Neural cell (in vitro differentiated cells): ENCODE results near the gene KIT. TPM values are rescaled to one million over a fixed set of nuclear protein-coding genes. Genes with fewer than 3 reads are reported as not detected.

Source experiments
- H2AFZ ChIP-seq: fragments of 200-600, 300-800 bp; sonication (generic), shearing (Covaris generic); 2 replicates; pipeline ENCODE4 v1.6.0; 2014; ENCODE audit warnings: low read depth, mild to moderate bottlenecking, antibody characterized with exemption, low read length, moderate library complexity
- H3F3A ChIP-seq: fragments of 200-600 bp; shearing (Covaris generic); 2 replicates; pipeline ENCODE4 v1.6.1; 2016; ENCODE audit warnings: mild to moderate bottlenecking, moderate library complexity, mixed read lengths, antibody characterized with exemption, low read length; ENCODE audit not compliant: insufficient read depth, poor library complexity, severe bottlenecking
- H3K27ac ChIP-seq: fragments of 200-600, 300-800 bp; sonication (generic), shearing (Covaris generic); 2 replicates; pipeline ENCODE4 v1.5.1; 2014; ENCODE audit warnings: mild to moderate bottlenecking, low read length, moderate library complexity
- H3K27me3 ChIP-seq: fragments of 300-800, 200-600 bp; sonication (generic), shearing (Covaris generic); 2 replicates; pipeline ENCODE4 v1.6.0; 2014; ENCODE audit warnings: mild to moderate bottlenecking, low read depth, low read length, moderate library complexity; ENCODE audit not compliant: insufficient read depth
- H3K36me3 ChIP-seq: fragments of 300-800, 200-600 bp; sonication (generic), shearing (Covaris generic); 2 replicates; pipeline ENCODE4 v1.5.1; 2014; ENCODE audit warnings: mild to moderate bottlenecking, antibody characterized with exemption, low read length, moderate library complexity; ENCODE audit not compliant: insufficient read depth
- H3K4me2 ChIP-seq: fragments of 300-800, 200-600 bp; sonication (generic), shearing (Covaris generic); 2 replicates; pipeline ENCODE4 v1.6.0; 2014; ENCODE audit warnings: mild to moderate bottlenecking, low read length
- H3K4me3 ChIP-seq: fragments of 300-800, 200-600 bp; sonication (generic), shearing (Covaris generic); 2 replicates; pipeline ENCODE4 v1.5.1; 2014; ENCODE audit warnings: mild to moderate bottlenecking, low read length, moderate library complexity
- H3K79me2 ChIP-seq: fragments of 200-600 bp; shearing (Covaris generic); replicated peaks from 2 replicates; pipeline ENCODE4 v1.6.0; 2014; ENCODE audit warnings: mild to moderate bottlenecking, low read length, moderate library complexity; ENCODE audit not compliant: insufficient read depth
- H3K9ac ChIP-seq: fragments of 300-800, 200-600 bp; sonication (generic), shearing (Covaris generic); 2 replicates; pipeline ENCODE4 v1.6.1; 2016; ENCODE audit warnings: mild to moderate bottlenecking, low read length, mixed read lengths
- H3K9me2 ChIP-seq: fragments of 200-600 bp; shearing (Covaris generic); 2 replicates; pipeline ENCODE4 v1.6.1; 2016; ENCODE audit warnings: mild to moderate bottlenecking, low read length, mixed read lengths; ENCODE audit not compliant: insufficient read depth
- H3K9me3 ChIP-seq: fragments of 200-600, 300-800 bp; sonication (generic), shearing (Covaris generic); 2 replicates; pipeline ENCODE4 v1.6.1; 2016; ENCODE audit warnings: mild to moderate bottlenecking, mixed run types, low read length, moderate library complexity, mixed read lengths
- H4K20me1 ChIP-seq: fragments of 200-600 bp; shearing (Covaris generic); 2 replicates; pipeline ENCODE4 v1.6.1; 2016; ENCODE audit warnings: mild to moderate bottlenecking, mixed run types; ENCODE audit not compliant: insufficient read depth
- CTCF ChIP-seq: fragments of 450-650 bp; IDR thresholded peaks from 2 replicates; pipeline ENCODE4 v1.5.1; 2014; ENCODE audit warnings: antibody characterized with exemption, mild to moderate bottlenecking, moderate library complexity; ENCODE audit not compliant: poor library complexity, severe bottlenecking
- EP300 ChIP-seq: fragments of 450-650 bp; conservative IDR thresholded peaks from 2 replicates; pipeline ENCODE4 v1.6.1; 2014; ENCODE audit warnings: antibody characterized with exemption, mild to moderate bottlenecking, moderate library complexity; ENCODE audit not compliant: poor library complexity, severe bottlenecking
- EZH2 ChIP-seq: fragments of 200-600, 300-800 bp; shearing (Covaris generic), sonication (generic); IDR thresholded peaks from 2 replicates; pipeline ENCODE4 v1.6.1; 2014; ENCODE audit warnings: antibody characterized with exemption, low read length, borderline replicate concordance, mild to moderate bottlenecking; ENCODE audit not compliant: insufficient read depth, poor library complexity, severe bottlenecking
- MXI1 ChIP-seq: fragments of 450-650 bp; conservative IDR thresholded peaks from 2 replicates; pipeline ENCODE4 v1.6.1; 2014; ENCODE audit warnings: antibody characterized with exemption, mild to moderate bottlenecking; ENCODE audit not compliant: poor library complexity, severe bottlenecking
- POLR2AphosphoS5 ChIP-seq: IDR thresholded peaks from 2 replicates; pipeline ENCODE4 v1.6.1; 2012
- RAD21 ChIP-seq: fragments of 450-650 bp; conservative IDR thresholded peaks from 2 replicates; pipeline ENCODE4 v1.6.1; 2014; ENCODE audit warnings: antibody characterized with exemption, mild to moderate bottlenecking, moderate library complexity
- SMC3 ChIP-seq: fragments of 450-650 bp; conservative IDR thresholded peaks from 2 replicates; pipeline ENCODE4 v1.6.1; 2014; ENCODE audit warnings: antibody characterized with exemption, mild to moderate bottlenecking, moderate library complexity; ENCODE audit not compliant: poor library complexity
- TAF1 ChIP-seq: IDR thresholded peaks from 2 replicates; pipeline ENCODE4 v1.6.1; 2012; ENCODE audit warnings: low read depth
- polyA plus RNA-seq: library from polyadenylated mRNA; depleted of rRNA; stranded (reverse); fragments of >200 nt; gene quantifications from 2 replicates; pipeline ENCODE4 v1.2.3, GENCODE V29; 2014
- TF ChIP-seq, protein P1 (sequence below): IDR thresholded peaks from 2 replicates; pipeline ENCODE4 v1.6.1; 2012; ENCODE audit warnings: borderline replicate concordance

KIT gene
- polyA plus RNA-seq, 1 donor from 2014 or later: 0.95 TPM

- H2AFZ ChIP-seq: no peak overlapping the region
- no peaks in the 10 kb centered on the region for H3K36me3 ChIP-seq
- H3K4me3 ChIP-seq: no peak overlapping the region
- no peaks in the 10 kb centered on the region for H3K79me2 ChIP-seq
- H3K9me3 ChIP-seq: no peaks in the 10 kb centered on the region
- no peaks in the 10 kb centered on the region for H4K20me1 ChIP-seq
- no peak overlapping the region for H3K27ac ChIP-seq
- H3K9me2 ChIP-seq: no peaks in the 10 kb centered on the region
- no peaks in the 10 kb centered on the region for H3F3A ChIP-seq
- no peak overlapping the region for H3K4me2 ChIP-seq
- H3K27me3 ChIP-seq: no peaks in the 10 kb centered on the region
- no peak overlapping the region for H3K9ac ChIP-seq
- TF ChIP-seq CTCF (no peak), EZH2 (no peak), TAF1 (no peak), POLR2AphosphoS5 (no peak), EP300 (no peak), SMC3 (no peak), RAD21 (no peak)
- TF ChIP-seq, protein P1, sequence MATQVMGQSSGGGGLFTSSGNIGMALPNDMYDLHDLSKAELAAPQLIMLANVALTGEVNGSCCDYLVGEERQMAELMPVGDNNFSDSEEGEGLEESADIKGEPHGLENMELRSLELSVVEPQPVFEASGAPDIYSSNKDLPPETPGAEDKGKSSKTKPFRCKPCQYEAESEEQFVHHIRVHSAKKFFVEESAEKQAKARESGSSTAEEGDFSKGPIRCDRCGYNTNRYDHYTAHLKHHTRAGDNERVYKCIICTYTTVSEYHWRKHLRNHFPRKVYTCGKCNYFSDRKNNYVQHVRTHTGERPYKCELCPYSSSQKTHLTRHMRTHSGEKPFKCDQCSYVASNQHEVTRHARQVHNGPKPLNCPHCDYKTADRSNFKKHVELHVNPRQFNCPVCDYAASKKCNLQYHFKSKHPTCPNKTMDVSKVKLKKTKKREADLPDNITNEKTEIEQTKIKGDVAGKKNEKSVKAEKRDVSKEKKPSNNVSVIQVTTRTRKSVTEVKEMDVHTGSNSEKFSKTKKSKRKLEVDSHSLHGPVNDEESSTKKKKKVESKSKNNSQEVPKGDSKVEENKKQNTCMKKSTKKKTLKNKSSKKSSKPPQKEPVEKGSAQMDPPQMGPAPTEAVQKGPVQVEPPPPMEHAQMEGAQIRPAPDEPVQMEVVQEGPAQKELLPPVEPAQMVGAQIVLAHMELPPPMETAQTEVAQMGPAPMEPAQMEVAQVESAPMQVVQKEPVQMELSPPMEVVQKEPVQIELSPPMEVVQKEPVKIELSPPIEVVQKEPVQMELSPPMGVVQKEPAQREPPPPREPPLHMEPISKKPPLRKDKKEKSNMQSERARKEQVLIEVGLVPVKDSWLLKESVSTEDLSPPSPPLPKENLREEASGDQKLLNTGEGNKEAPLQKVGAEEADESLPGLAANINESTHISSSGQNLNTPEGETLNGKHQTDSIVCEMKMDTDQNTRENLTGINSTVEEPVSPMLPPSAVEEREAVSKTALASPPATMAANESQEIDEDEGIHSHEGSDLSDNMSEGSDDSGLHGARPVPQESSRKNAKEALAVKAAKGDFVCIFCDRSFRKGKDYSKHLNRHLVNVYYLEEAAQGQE: no peak
Measured at GRCh38 chr4:54709400-54709799, 51.6 kb downstream of the KIT start.

DNA sequence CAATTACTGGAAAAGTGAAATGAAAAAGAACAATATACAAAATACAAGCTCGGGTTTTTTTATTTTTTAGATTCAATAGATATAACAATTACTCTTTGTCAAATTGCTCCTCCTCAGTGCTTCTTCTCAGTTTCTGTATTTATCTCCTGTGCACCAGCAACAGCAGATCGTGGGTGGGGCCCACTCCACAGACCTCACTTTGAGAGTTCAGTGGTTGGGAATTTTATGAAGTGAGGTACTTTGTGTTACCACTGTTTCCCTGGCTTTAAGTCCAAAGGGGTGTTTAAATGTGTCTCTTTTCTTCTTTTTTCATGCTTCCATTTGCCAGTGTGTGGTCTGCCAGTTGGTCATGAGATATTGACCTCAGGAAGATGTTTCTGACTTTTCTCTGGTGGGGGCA lies 54.4 kb downstream of the KIT start:
- H3K9me3 ChIP-seq: no peaks in the 10 kb centered on the region
- H3F3A ChIP-seq: no peaks in the 10 kb centered on the region
- H3K27ac ChIP-seq: no peak overlapping the region
- no peak overlapping the region for H2AFZ ChIP-seq
- no peaks in the 10 kb centered on the region for H3K9me2 ChIP-seq
- H3K4me3 ChIP-seq: no peak overlapping the region
- H3K9ac ChIP-seq: no peak overlapping the region
- no peaks in the 10 kb centered on the region for H3K79me2 ChIP-seq
- no peaks in the 10 kb centered on the region for H3K27me3 ChIP-seq
- no peaks in the 10 kb centered on the region for H4K20me1 ChIP-seq
- no peaks in the 10 kb centered on the region for H3K36me3 ChIP-seq
- no peak overlapping the region for H3K4me2 ChIP-seq
- TF ChIP-seq SMC3 (no peak), MXI1 (no peak), CTCF (no peak), TAF1 (no peak), POLR2AphosphoS5 (no peak), EZH2 (no peak), EP300 (no peak), RAD21 (no peak)
- TF ChIP-seq, protein P1: no peak
